VCaP (cell line): ENCODE results near the gene ZPLD1.

Source experiments
- H3K27ac ChIP-seq: fragments of 450-650 bp; 2 replicates; pipeline ENCODE4 v1.5.1; 2017
- TF ChIP-seq, protein P1 (sequence below): fragments of 450-650 bp; conservative IDR thresholded peaks from 2 replicates; pipeline ENCODE4 v1.5.1; 2017; ENCODE audit warnings: mild to moderate bottlenecking, moderate library complexity

Gene ZPLD1

DNA sequence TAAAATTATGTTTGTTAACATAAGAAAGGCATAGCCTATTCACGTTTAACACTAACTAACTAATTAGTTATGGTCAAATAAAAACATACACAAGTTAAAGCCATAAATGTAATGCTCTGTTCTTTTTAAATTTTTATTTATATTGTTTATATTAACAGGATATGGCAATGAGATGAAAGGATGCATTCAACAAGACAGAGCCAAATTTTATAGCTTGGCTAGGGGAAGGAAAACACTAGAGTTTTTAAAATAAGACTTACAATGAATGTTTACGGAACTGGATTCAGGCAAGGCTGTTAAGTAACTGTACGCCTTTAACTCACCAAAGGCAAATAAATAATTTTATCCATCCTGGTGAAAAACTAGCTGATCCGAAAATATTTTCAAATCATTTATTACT is 86.4 kb downstream of the ZPLD1 start:
- no peak overlapping the region for H3K27ac ChIP-seq
- TF ChIP-seq, protein P1, sequence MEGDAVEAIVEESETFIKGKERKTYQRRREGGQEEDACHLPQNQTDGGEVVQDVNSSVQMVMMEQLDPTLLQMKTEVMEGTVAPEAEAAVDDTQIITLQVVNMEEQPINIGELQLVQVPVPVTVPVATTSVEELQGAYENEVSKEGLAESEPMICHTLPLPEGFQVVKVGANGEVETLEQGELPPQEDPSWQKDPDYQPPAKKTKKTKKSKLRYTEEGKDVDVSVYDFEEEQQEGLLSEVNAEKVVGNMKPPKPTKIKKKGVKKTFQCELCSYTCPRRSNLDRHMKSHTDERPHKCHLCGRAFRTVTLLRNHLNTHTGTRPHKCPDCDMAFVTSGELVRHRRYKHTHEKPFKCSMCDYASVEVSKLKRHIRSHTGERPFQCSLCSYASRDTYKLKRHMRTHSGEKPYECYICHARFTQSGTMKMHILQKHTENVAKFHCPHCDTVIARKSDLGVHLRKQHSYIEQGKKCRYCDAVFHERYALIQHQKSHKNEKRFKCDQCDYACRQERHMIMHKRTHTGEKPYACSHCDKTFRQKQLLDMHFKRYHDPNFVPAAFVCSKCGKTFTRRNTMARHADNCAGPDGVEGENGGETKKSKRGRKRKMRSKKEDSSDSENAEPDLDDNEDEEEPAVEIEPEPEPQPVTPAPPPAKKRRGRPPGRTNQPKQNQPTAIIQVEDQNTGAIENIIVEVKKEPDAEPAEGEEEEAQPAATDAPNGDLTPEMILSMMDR: no peak

DNA sequence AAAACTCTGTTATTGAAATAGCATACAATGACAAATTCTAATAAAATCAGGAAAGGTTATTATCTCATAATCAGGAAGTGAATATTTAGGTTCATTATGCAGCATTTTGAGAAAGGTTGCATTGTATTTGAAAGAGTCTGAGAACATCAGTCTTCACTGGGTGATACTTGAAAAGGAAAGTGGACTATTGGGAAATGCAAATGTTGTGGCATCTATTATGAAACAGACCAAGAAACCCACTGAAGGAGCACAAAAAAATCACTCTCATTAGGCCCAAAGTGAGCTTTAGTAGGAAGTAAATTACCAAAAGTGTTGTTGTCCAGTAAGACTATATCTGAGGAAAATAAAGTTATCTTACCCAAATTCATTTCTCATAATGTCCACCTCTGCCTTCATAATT is 90.8 kb downstream of the ZPLD1 start:
- no peak overlapping the region for H3K27ac ChIP-seq
- TF ChIP-seq, protein P1: no peak

DNA sequence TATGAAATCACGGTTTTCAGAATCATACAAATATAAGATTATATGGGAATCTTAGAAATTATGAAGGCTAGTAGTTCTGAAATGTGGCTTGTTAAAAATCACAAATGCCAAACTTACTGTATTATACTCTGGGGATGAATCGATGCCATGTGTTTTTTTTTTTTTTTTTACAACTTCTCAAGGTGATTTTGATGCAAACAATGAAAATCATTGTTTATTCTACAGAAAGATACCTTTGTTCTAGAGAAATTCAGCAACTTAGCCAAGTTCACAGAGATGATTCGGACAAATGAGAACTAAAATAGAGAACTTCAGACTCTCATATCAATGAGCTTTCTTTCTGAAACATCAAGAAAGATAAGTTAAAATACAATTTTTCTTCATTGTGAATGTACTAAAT is 92.0 kb downstream of the ZPLD1 start:
- TF ChIP-seq, protein P1: no peak

DNA sequence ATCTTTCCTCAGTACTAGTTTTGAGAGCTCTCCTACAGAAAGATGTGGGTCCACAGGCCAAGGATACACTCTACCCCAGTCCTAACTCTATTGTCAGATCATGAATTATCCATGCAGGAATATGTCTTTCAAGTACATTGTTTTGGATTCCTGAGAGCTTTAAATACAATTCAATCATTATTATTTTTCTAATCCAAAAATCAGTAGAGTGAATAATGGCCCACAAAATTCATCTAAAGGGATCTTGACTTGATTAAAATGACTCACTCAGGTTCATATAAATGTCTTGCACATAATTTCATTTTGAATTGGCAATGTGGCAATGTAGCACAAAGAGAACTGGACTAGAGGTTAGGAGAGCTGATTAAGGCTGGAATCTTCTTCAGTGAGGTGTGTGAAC is 93.9 kb downstream of the ZPLD1 start:
- TF ChIP-seq, protein P1: no peak
- no peak overlapping the region for H3K27ac ChIP-seq

More for the DNA sequence above, 92.0 kb downstream of the ZPLD1 start:
- no peak overlapping the region for H3K27ac ChIP-seq
